GM13977 (cell line): Measurements from ENCODE around the gene PGRMC2.
"Not testable (repeated sequence)": the region's sequence is repeated elsewhere in the genome, so short reads cannot be mapped to it uniquely, and the experiment has no call there.

Experiments
- DNase-seq: peaks from one replicate; pipeline ENCODE4 v3.0.0; 2012; ENCODE audit warnings: low spot score
- CTCF ChIP-seq: IDR thresholded peaks from 2 replicates; pipeline ENCODE4 v1.5.1; 2012; ENCODE audit warnings: mild to moderate bottlenecking, control low read depth; ENCODE audit not compliant: insufficient read depth; ENCODE audit errors: extremely low read depth, missing control alignments
- in situ Hi-C: fragments of 300-500 bp; cut with MboI; formaldehyde crosslinking; loops from one replicate; pipeline ENCODE4 v1.12.0; 2022; ENCODE audit warnings: low sequenced_read_pairs, low pct_unique_long_range_greater_than_20kb, mixed read lengths, inconsistent platforms; ENCODE audit not compliant: unreplicated experiment

Gene PGRMC2

GRCh38 chr4:128281354-128281753 is 6.3 kb downstream of the PGRMC2 start:
- DNase-seq: no peak
- in situ Hi-C loops: no loop called here
- no peak for TF ChIP-seq CTCF

DNA sequence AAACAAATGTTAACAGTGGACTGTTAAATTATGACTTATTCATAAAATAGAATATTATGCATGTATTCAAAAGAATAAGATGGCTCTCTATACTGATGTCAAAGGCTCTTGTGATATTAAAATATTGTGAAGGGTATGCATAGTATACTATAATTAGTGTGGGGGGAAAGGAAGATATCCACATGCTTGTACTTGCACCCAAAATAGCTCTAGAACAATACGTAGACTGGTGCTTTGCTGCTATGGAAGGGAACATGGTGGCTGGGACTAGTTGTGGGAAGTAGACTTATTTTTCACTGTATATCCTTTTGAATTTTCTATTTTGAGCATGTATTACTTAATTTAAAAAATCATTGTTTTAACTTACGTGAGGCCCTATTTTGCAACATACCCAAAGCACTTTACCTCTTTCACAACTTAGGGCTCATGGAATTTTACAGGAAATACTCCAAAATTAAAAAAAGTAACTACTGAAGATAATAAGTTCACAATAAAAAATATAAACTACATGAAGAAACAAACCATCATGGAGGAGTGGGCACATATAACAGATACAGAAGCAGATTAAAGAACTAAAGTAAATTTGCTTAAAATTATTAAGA is 7.9 kb downstream of the PGRMC2 start:
- DNase-seq: no peak
- TF ChIP-seq CTCF: no peak
- in situ Hi-C loops: no loop called here

GRCh38 chr4:128277856-128278255 is 9.8 kb downstream of the PGRMC2 start:
- in situ Hi-C loops: no loop called here
- no peak for DNase-seq
- no peak for TF ChIP-seq CTCF

GRCh38 chr4:128275346-128275745 is 12.3 kb downstream of the PGRMC2 start:
- DNase-seq: no peak
- TF ChIP-seq CTCF: no peak
- in situ Hi-C loops: no loop called here

- no peak for DNase-seq
- in situ Hi-C loops: no loop called here
- TF ChIP-seq CTCF: no peak
These were observed 16.1 kb downstream of the PGRMC2 start for GRCh38 chr4:128271551-128271950.

GRCh38 chr4:128268970-128269369 is 18.6 kb downstream of the PGRMC2 start:
- in situ Hi-C loops: no loop called here
- no peak for DNase-seq
- TF ChIP-seq CTCF: no peak

DNA sequence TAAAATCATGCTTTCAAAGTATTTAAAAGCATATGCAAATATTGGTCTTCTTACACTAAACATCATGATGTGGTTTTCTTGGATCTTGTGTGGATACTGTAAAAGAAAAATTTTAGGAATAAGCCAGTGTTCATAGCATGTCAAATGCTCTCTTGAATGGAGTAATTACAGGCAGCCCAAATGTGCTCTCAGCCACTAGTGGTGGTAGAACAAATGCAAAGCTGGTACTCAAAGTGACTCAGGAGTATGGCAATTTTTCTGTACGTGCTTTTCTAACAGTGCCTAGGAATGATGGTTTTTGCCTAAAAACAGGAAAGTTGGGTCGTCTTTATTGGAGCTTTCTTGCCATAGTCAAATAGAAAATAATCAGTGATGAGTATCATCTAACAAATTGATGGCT is 19.9 kb downstream of the PGRMC2 start:
- TF ChIP-seq CTCF: no peak
- in situ Hi-C loops: no loop called here
- no peak for DNase-seq

- in situ Hi-C loops, DNase-seq: not testable (repeated sequence)
These were observed 20.4 kb downstream of the PGRMC2 start for GRCh38 chr4:128267171-128267570.

DNA sequence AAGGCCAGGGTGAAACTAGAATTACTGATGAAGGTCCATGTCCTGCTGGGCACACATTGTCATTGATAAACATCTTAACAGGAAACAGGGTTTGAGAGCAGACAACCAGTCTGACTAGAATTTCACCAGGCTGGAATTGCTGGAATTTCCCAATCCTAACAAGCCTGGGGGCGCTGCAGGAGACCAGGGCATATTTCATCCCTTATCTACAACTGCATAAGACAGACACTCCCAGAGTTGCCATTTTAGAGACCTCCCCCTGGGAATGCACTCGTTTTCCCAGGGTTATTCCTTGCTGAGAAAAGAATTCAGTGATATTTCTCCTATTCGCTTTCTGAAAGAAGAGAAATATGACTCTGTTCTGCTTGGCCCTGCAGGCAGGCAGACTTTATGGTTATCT is 22.1 kb downstream of the PGRMC2 start:
- in situ Hi-C loops, DNase-seq: not testable (repeated sequence)

DNA sequence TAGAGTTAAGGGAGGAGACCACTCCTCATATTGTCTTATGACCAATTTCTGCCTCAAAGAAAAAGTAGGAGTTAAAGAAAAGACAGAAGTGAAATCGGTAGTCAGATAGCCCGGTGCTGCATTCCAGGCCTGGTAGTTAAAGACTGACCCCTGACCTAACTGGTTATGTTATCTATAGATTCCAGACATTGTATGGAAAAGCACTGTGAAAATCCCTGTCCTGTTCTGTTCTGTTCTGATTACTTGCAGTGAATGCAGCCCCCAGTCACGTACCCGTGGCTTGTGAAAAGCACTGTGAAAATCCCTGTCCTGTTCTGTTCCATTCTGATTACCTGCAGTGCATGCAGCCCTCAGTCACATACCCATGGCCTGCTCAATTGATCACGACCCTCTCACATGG is 27.7 kb downstream of the PGRMC2 start:
- DNase-seq, in situ Hi-C loops: not testable (repeated sequence)
